ENCODE results near the gene PSMD14.

Gene PSMD14

GRCh38 chr2:161343235-161343634 lies 35.0 kb downstream of the PSMD14 start:
- DNase-seq (ENCODE audit: low read depth), result no peak
- no peak overlapping the region for H3K4me3 ChIP-seq (ENCODE audit: low read depth, low read length)
- TF ChIP-seq, protein P1, sequence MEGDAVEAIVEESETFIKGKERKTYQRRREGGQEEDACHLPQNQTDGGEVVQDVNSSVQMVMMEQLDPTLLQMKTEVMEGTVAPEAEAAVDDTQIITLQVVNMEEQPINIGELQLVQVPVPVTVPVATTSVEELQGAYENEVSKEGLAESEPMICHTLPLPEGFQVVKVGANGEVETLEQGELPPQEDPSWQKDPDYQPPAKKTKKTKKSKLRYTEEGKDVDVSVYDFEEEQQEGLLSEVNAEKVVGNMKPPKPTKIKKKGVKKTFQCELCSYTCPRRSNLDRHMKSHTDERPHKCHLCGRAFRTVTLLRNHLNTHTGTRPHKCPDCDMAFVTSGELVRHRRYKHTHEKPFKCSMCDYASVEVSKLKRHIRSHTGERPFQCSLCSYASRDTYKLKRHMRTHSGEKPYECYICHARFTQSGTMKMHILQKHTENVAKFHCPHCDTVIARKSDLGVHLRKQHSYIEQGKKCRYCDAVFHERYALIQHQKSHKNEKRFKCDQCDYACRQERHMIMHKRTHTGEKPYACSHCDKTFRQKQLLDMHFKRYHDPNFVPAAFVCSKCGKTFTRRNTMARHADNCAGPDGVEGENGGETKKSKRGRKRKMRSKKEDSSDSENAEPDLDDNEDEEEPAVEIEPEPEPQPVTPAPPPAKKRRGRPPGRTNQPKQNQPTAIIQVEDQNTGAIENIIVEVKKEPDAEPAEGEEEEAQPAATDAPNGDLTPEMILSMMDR (IDR thresholded peaks at IDR 0.05; ENCODE audit: insufficient read depth, low read depth, low read length, missing control alignments), result no peak

DNA sequence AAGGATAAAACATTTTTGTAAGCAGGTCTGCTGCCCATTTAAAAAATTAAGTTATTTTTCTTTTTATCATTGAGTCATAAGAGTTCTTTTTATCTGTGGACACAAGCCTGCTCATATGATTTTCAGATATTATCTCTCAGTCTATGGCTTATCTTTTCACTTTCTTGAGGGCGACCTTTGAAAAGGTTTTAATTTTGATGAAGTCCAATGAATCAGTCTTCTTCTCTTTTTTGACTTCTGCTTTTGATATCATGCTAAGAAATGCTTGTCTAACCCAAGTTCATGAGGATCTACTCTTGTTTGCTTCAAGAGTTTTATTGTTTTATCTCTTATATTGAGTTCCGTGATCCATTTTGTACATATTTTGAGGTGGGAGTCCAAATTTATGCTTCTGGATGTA lies 36.5 kb downstream of the PSMD14 start:
- no peak overlapping the region for H3K4me3 ChIP-seq (ENCODE audit: low read depth, low read length)
- TF ChIP-seq, protein P1 (IDR thresholded peaks at IDR 0.05; ENCODE audit: insufficient read depth, low read depth, low read length, missing control alignments), result no peak
- DNase-seq (ENCODE audit: low read depth), result no peak

GRCh38 chr2:161351678-161352077 lies 43.5 kb downstream of the PSMD14 start:
- DNase-seq (ENCODE audit: low read depth), result no peak
- TF ChIP-seq, protein P1 (IDR thresholded peaks at IDR 0.05; ENCODE audit: insufficient read depth, low read depth, low read length, missing control alignments), result no peak

DNA sequence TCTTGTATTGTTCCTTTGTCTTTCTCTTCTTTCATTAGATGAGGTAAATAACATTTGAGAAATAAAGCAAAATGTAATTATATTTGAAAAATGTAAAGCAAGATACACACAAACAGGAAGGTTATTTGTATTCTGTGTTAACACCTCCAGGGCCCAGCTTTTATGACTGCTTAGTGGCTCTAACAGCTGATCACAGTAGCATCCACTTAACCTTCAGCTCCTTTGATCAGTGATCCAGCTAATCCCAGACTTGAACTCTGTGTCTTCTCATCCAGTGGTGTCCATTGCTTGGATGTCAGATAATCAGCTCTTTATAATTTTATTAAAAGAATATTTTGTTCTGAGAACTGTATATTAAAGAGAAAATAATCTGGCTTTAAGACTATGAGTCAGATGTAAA lies 44.5 kb downstream of the PSMD14 start:
- TF ChIP-seq, protein P1 (IDR thresholded peaks at IDR 0.05; ENCODE audit: insufficient read depth, low read depth, low read length, missing control alignments), result no peak
- no peak for DNase-seq (ENCODE audit: low read depth)
- no peak overlapping the region for H3K4me3 ChIP-seq (ENCODE audit: low read depth, low read length)

More at GRCh38 chr2:161351678-161352077, 43.5 kb downstream of the PSMD14 start:
- no peak overlapping the region for H3K4me3 ChIP-seq (ENCODE audit: low read depth, low read length)

DNA sequence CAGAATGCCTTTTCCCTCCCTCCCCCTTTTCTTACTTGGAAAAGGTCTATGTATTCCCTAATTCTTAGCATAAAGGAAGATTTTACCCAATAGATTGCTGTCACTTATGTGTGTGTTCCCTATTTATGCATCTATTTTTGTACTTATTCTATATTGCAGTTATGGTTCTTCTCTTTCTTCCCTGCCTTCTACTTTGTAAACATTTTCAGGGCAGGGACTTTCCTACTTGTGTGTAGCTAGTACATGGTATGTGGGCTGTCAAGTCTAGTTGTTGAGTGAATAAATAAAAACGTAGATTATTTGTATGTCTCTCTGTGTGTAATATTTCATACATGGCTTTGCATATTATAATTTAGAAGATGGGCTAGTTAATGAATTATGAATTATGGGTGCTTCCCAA lies 45.3 kb downstream of the PSMD14 start:
- DNase-seq (ENCODE audit: low read depth), result no peak
- TF ChIP-seq, protein P1 (IDR thresholded peaks at IDR 0.05; ENCODE audit: insufficient read depth, low read depth, low read length, missing control alignments), result no peak
- H3K4me3 ChIP-seq (ENCODE audit: low read depth, low read length), result no peak overlapping the region

- TF ChIP-seq, protein P1 (IDR thresholded peaks at IDR 0.05; ENCODE audit: insufficient read depth, low read depth, low read length, missing control alignments), result no peak
- H3K4me3 ChIP-seq (ENCODE audit: low read depth, low read length), result no peak overlapping the region
- DNase-seq (ENCODE audit: low read depth), result no peak
These were observed 45.9 kb downstream of the PSMD14 start for GRCh38 chr2:161354106-161354505.

DNA sequence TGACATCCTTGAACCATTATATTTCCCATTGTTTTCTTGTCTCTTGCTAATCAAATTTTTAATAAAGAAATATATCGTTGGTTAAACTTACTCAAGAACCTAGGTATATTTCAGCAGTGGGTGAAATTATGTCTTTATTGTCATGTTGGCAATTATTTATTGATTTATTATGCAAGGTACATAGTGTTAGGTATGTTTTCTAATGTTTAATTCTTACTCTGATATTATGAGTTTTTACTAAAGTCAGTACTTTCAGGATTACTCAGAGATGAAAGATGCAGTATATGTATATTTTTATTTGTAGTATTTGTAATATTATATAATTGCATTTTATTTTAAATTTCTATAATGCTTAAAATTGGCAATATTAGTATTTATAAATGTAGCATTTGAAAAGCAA lies 46.9 kb downstream of the PSMD14 start:
- TF ChIP-seq, protein P1 (IDR thresholded peaks at IDR 0.05; ENCODE audit: insufficient read depth, low read depth, low read length, missing control alignments), result no peak
- no peak overlapping the region for H3K4me3 ChIP-seq (ENCODE audit: low read depth, low read length)
- DNase-seq (ENCODE audit: low read depth), result no peak

All from GM12865 (cell line).